GM12892 (cell line): Measurements from ENCODE around the gene ATP5F1D.

Experiments used
- POLR2A ChIP-seq: IDR thresholded peaks from 2 replicates; pipeline ENCODE4 v1.6.1; 2011; ENCODE audit warnings: low read depth, low read length, control low read depth
- POLR2AphosphoS5 ChIP-seq: IDR thresholded peaks from 2 replicates; pipeline ENCODE4 v1.6.1; 2011; ENCODE audit warnings: low read depth, low read length, control low read depth
- TAF1 ChIP-seq: IDR thresholded peaks from 2 replicates; pipeline ENCODE4 v1.6.1; 2011; ENCODE audit warnings: low read depth, mild to moderate bottlenecking, control low read depth, low read length, borderline replicate concordance

DNA sequence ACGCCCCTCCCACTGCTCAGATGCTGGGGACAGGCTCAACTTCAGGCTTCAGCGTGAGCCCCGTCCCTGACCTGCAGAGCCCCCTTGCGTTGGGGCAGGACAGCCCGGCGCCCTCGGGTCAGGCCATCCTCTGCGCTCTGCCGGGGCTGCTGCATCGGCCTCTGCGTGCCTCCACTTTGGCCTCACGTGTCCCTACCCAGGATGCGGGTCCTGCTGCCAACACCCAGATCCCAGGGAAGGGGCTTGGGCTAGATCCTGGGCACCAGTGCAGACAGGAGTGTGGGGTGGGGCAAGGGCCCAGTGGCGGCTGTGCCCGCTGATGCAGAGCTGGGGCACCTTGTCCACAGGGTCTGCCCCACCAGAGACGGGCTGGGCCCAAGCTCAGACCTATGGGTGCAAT lies 16.7 kb upstream of the ATP5F1D start:
- TF ChIP-seq POLR2A (no peak), TAF1 (no peak), POLR2AphosphoS5 (no peak)
